ENCODE results near the gene SH2B2. TPM values are rescaled to one million over a fixed set of nuclear protein-coding genes. Genes with fewer than 3 reads are reported as not detected.

SH2B2 gene
- total and polyA plus RNA-seq, 4 donors = 3.3 to 9.7 (median 7.2) TPM

- DNase-seq (no peak), ATAC-seq (ENCODE audit: insufficient read depth, low FRiP score) (no peak)
- H3K27ac ChIP-seq (ENCODE audit: low read depth in 1 of 2, low read length in 1 of 2) = no peak overlapping the region
- no peaks in the 10 kb centered on the region for H3K36me3 ChIP-seq (ENCODE audit: control insufficient read depth in 4 of 4, insufficient read depth in 4 of 4, low read length in 4 of 4)
- no peak overlapping the region for H3K9ac ChIP-seq (ENCODE audit: insufficient read depth in 1 of 2, low read length in 2 of 2)
- TF ChIP-seq CTCF (IDR thresholded peaks at IDR 0.05; ENCODE audit: control extremely low read depth, extremely low read depth) = no peak
- 50 to 73% methylated on average over 12 of the region's 12 CpGs for WGBS, 2 donors
- peaks cover 0 to 32% (median 9%) of the 10 kb centered on the region in 5 donors for H3K4me1 ChIP-seq (ENCODE audit: control insufficient read depth in 5 of 5, insufficient read depth in 5 of 5, low read length in 5 of 5)
- H3K9me3 ChIP-seq (ENCODE audit: control insufficient read depth in 4 of 4, insufficient read depth in 3 of 4, low read length in 3 of 4) = no peaks in the 10 kb centered on the region
- no peaks in the 10 kb centered on the region for H3K27me3 ChIP-seq (ENCODE audit: control insufficient read depth in 3 of 3, insufficient read depth in 3 of 3, low read length in 2 of 3)
- no peak overlapping the region for H3K4me3 ChIP-seq
These were observed 2.3 kb upstream of the SH2B2 start for GRCh38 chr7:102284399-102284798.

DNA sequence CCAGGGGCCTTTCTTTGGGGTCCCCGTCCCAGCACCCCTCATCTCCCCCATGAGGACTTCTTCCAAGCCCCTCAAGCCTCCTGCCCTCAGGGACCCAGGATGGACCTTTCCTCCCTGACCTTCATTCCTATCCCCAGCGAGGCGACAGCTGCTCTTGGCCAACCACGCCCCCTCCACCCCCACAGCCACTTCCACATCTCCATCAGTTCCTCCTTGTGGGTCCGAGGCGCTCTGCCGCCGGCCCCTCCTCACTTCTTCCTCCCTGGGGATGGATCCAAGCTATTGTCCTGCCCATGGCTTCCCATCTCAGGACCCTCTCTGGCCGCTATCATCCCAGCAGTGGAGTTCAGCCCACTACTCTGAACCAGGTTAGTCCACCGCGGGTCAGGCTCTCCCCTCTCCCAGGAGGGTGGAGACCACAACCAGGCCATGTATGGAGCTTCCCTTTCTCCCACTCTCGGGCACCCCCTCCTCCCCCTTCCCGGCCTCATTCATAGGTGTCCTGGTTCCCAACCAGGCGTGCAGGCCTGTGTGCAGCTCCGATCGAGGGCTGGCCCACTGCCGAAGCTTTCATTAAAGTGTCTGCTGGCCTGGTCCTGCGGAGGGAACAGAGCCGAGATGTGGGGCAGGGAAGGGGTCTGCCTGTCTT, 1.7 kb upstream of the SH2B2 start:
- H3K27me3 ChIP-seq (ENCODE audit: control insufficient read depth in 3 of 3, insufficient read depth in 3 of 3, low read length in 2 of 3) = no peaks in the 10 kb centered on the region
- WGBS, 2 donors = 26 to 36% methylated on average over 19 of the region's 19 CpGs
- ATAC-seq (ENCODE audit: insufficient read depth, low FRiP score) (no peak), DNase-seq (peak; percentile 28 to 57 (median 40))
- no peak for TF ChIP-seq CTCF (IDR thresholded peaks at IDR 0.05; ENCODE audit: control extremely low read depth, extremely low read depth)
- peak overlapping the region; percentile 9 for H3K4me3 ChIP-seq
- peaks cover 0 to 28% (median 9%) of the 10 kb centered on the region in 5 donors for H3K4me1 ChIP-seq (ENCODE audit: control insufficient read depth in 5 of 5, insufficient read depth in 5 of 5, low read length in 5 of 5)
- no peaks in the 10 kb centered on the region for H3K36me3 ChIP-seq (ENCODE audit: control insufficient read depth in 4 of 4, insufficient read depth in 4 of 4, low read length in 4 of 4)
- no peak overlapping the region for H3K9ac ChIP-seq (ENCODE audit: insufficient read depth in 1 of 2, low read length in 2 of 2)
- H3K9me3 ChIP-seq (ENCODE audit: control insufficient read depth in 4 of 4, insufficient read depth in 3 of 4, low read length in 3 of 4) = no peaks in the 10 kb centered on the region
- H3K27ac ChIP-seq (ENCODE audit: low read depth in 1 of 2, low read length in 1 of 2) = peak overlapping the region in 1 of 2 donors; percentile 30

DNA sequence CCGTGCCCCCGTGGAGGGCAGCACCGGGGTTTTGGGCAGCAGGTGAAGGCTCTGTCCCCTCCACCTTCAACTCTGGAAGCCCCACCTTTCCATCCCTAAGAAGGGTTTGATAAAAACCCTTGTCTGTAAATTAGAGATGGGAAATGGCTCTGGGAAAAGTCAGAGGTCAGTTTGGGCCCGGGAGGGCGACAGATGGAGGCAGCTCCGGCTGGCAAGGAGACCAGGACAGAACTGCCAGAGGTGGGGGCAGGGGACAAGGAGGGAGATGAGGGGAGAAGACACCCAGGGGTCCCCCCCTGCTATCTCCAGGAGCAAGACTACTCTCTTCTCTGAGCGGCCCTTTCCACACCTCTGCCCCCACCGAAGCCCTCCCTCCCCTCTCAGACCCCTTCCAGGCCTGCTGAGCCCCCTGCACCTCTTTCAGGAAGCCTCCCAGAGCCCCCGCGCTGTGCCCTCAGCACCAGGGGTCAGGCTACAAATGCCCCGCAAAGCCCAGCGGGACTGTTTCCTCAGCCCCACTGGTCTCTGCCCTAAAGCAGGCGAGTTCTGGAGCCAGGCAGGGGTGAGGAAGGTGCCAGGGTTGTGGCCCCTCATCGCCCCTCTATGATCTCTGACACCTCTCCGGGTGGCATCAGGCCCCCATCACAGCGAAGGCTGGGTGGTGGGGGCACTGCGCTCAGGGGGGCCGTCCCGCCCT, 980 bp upstream of the SH2B2 start:
- Histone ChIP-seq H3K4me3 (peak overlapping the region; percentile 9), H3K9ac (ENCODE audit: insufficient read depth in 1 of 2, low read length in 2 of 2) (no peak overlapping the region), H3K4me1 (ENCODE audit: control insufficient read depth in 5 of 5, insufficient read depth in 5 of 5, low read length in 5 of 5) (peaks cover 0 to 28% (median 9%) of the 10 kb centered on the region in 5 donors), H3K36me3 (ENCODE audit: control insufficient read depth in 4 of 4, insufficient read depth in 4 of 4, low read length in 4 of 4) (no peaks in the 10 kb centered on the region), H3K27me3 (ENCODE audit: control insufficient read depth in 3 of 3, insufficient read depth in 3 of 3, low read length in 2 of 3) (no peaks in the 10 kb centered on the region), H3K9me3 (ENCODE audit: control insufficient read depth in 4 of 4, insufficient read depth in 3 of 4, low read length in 3 of 4) (no peaks in the 10 kb centered on the region), H3K27ac (ENCODE audit: low read depth in 1 of 2, low read length in 1 of 2) (peak overlapping the region; percentile 4 to 85)
- no peak for TF ChIP-seq CTCF (IDR thresholded peaks at IDR 0.05; ENCODE audit: control extremely low read depth, extremely low read depth)
- DNase-seq (no peak), ATAC-seq (ENCODE audit: insufficient read depth, low FRiP score) (no peak)
- WGBS, 2 donors = 16 to 20% methylated on average over 17 to 19 of the region's 19 CpGs
